HG03457 (cell line): ENCODE data around the gene CPSF4L.
"Not testable (repeated sequence)": the region's sequence is repeated elsewhere in the genome, so short reads cannot be mapped to it uniquely, and the experiment has no call there.

Experiments
- ATAC-seq: cut with Tn5 transposase; IDR thresholded peaks from one replicate; pipeline ENCODE4 v1.9.1; 2021; ENCODE audit warnings: moderate number of reproducible peaks; ENCODE audit not compliant: unreplicated experiment

The CPSF4L gene

DNA sequence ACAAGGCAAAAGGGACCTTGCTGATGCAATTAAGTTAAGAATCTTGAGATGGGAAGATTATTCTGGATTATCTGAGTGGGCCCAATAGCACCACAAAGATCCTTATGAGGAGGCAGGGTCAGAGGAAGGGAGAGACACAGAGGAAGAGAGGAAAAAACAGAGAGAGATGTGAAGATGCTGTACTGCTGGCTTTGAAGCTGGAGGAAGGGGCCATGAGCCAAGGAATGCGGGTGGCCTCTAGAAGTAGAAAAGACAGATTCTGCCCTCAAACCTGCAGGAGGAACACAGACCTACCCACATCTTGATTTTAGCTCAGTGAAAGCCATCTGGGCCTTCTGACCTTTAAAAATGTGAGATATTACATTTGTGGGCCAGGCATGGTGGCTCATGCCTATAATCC, 8.1 kb upstream of the CPSF4L start:
- no peak for ATAC-seq

DNA sequence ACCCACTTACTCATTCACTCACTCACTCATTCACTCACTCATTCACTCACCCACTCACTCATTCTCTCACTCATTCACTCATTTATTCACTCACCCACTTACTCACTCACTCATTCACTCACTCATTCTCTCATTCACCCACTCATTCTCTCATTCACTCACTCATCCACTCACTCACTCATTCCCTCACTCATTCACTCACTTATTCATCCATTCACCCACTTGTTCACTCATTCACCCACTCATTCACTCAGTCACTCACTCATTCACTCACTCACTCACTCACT, 7.6 kb upstream of the CPSF4L start:
- no peak for ATAC-seq

- no peak for ATAC-seq
These were observed 7.1 kb upstream of the CPSF4L start for GRCh38 chr17:73268582-73269328.

- ATAC-seq: no peak
These were observed 6.2 kb upstream of the CPSF4L start for GRCh38 chr17:73267648-73268537.

- no peak for ATAC-seq
These were observed 5.1 kb upstream of the CPSF4L start for GRCh38 chr17:73266796-73267195.

GRCh38 chr17:73265646-73266640, 4.3 kb upstream of the CPSF4L start:
- ATAC-seq: no peak

GRCh38 chr17:73264448-73264847, 2.8 kb upstream of the CPSF4L start:
- not testable (repeated sequence) for ATAC-seq

DNA sequence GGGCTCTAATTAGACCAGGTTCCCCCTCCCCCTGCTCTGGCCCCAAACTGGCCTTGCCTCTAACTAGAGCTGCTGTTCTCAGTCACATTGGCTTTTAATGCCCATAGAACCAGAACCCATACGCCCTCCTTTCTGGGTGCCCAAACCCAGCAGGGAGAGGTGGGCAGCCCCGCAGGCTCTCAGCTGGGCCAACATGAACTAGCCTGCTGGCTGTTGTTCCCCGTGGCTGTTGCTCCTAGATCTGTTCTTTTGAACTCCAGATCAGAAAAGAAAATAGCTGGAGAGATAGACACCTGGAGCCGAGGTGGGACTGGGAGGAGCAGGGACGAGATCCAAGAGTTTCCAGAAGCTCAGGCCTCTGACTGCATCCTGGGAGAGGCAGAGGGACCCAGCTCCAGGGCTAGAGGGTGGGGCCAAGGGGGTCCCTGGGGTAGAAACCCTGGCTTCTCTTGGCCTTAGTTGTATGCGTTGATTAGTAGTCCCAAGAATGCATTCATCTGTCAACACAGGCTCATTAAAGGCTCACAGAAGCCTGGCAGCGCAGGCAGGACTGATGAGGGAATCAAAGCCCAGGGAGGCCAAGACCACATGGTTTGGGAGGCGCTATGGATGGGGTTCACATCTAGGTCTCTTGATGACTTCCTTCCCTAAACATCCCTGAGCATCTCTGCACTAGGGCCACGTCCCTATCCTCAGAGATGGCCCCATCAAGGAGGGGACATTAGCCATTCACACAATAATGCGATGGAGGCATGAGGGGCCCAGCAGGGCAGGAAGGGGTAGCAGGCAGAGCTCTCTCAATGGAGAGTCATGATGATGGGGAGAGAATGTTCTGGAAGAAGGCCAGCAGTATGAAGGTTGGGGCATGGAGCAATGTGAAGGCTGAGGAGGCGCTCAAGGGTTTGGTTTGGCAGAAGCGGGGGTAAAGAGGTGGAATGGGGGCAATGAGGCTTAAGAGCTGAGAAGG, 1.3 kb upstream of the CPSF4L start:
- no peak for ATAC-seq

DNA sequence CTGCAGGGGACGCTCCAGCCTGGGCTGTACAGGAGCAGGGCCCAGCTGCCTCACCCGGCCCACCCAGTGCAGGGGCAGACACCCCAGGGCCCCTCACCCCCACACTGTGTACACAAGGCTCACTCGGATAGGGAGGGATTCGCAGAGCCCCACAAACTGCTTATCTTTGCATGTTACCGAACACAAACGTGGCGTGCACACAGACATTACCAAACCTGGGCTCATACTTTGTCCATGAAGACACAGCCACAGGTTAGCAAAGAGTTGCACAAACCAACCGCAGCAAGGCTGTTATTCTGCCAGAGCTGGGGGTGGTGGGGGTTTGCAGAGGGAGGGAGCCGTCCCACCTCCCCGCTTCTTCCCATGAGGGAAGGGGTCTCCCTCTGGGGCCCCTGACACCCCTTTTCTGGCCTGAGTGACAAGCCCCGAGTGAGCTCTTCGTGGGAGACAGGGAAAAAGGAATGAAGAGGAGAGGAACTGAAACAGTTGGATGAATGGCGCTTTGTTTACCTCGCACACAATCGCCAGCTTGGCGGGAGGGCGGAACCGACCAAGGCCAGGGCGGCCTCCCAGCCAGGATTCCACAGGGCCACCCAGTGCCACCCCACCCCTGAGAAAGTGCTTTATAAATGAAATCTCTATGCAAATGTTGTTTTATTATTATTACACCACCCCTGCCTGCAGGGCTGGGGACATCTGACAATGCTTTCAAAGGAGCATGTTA, 434 bp upstream of the CPSF4L start:
- ATAC-seq: no peak

DNA sequence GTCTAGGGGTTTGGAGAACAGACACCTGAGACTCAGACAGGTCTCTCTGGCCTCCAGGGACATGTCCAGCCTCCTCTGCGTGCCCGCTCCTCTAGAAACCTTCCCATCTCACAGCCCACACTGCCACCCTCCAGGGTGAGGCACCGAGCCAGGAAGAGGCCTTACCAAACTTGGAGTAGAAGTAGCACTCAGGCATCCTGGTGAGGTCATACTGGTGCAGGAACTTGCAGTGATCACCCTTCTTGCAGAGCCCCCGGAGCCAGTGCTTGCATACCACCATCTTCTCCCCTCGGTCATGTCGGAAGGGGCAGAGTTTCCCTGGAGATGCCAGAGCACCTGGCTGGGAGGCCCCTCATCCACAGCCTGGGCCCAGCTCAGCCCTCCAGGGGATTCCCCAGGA, 4.2 kb downstream of the CPSF4L start:
- ATAC-seq: no peak

DNA sequence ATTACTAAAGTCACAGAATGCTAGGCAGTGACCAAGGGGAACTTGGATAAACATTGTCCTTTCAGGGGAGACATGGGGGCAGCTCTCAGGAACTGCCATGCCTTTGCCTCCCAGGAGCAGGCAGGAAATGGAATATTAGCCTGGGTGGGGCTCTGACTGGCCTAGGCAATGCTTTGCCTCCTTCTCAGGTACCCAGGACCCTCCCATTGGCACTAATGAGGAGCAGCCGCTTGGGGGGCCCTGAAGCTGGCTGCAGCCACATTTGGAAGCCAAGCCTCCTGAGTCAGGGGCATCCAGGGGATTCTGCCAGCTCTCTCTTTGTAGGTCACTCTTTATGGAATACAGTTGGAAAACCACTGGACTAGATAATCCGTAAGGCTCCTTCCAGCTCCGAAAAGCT, 5.5 kb downstream of the CPSF4L start:
- ATAC-seq: no peak

DNA sequence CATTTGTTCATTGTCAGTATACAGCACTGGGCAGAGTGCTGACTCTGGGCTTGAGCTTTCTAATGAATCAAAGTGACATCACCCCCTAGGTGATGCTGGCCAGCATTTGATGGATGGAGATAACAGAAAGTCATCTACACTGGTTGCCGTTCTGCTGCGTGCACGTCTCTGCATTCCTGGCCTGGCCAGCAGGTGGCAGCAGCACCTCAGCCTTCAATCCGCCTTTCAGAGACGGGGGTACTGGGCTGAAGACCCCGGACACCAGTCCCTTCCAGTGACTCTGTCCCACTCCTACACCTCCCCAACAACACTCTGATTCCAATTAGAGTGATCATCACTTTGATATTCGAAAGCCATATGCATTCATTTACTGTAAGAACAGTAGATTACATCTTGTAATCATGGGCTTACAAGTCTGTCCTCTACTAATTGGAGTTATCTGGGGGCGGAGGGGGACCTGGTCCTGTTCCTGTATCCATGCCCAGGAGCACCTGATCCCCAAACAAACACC, 6.0 kb downstream of the CPSF4L start:
- no peak for ATAC-seq

GRCh38 chr17:73251871-73252270, 9.8 kb downstream of the CPSF4L start:
- no peak for ATAC-seq

DNA sequence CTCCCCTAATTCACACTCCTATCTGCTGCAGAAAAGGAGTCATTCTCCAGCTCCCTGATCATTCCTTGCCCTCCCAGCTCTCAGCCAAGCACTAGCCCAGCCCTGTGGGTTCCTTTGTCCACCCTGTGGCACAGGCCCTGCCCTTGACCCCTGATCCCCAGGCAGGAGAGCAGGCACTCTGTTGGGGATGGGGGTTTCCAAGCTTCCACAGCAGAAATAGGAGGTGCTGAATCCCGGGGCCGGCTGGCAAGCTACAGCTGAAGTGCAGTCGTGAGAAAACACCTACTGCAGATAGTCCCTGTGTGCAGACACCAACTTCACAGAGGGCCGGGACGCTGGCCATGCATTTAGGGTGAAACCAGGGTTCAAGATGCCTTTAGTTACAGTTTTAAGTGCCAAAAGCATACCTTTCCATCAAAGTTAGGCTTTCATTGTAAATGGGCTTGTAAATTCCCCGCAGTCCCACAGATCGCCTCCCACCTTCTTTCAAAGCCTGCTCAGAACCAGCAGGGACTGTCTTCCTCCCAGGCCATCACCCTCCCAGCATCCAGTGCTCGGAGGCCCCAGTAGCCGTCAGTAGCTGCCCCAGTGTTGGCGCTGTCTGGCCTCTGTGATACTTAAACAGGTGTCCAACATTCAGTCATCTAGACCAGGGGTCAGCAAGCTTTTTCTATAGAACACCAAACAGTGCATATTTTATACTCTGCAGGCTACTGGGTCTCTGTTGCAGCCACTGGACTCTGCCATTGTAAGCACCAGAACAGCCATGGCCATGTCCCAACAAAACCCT, 10.6 kb downstream of the CPSF4L start:
- ATAC-seq: no peak

- ATAC-seq: no peak
These were observed 12.0 kb downstream of the CPSF4L start for GRCh38 chr17:73249700-73250099.

- no peak for ATAC-seq
These were observed 13.1 kb downstream of the CPSF4L start for GRCh38 chr17:73248532-73248931.

GRCh38 chr17:73247726-73248125, 14.0 kb downstream of the CPSF4L start:
- no peak for ATAC-seq

DNA sequence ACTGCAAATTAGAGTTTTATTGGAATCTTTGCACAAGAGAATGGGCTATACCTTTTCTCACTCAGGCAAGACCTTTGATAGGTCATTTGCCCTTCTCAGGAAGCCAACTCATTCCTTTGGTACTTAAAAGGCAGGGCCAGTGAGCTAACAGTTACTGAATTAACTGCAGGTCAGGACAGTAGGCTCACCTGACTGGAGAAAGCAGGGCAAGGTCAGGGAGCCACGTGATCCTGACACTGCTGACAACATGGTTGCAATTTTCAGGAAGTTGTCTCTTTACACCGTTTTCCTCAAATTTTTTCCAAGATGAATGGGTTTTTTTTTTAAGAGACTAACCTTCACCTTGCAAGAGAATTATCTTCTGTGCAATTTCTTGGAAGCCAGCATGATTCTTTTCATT, 21.1 kb downstream of the CPSF4L start:
- ATAC-seq: no peak
